ENCODE data around the gene FUOM.
"Not testable (repeated sequence)": the region's sequence is repeated elsewhere in the genome, so short reads cannot be mapped to it uniquely, and the experiment has no call there.

Gene FUOM

DNA sequence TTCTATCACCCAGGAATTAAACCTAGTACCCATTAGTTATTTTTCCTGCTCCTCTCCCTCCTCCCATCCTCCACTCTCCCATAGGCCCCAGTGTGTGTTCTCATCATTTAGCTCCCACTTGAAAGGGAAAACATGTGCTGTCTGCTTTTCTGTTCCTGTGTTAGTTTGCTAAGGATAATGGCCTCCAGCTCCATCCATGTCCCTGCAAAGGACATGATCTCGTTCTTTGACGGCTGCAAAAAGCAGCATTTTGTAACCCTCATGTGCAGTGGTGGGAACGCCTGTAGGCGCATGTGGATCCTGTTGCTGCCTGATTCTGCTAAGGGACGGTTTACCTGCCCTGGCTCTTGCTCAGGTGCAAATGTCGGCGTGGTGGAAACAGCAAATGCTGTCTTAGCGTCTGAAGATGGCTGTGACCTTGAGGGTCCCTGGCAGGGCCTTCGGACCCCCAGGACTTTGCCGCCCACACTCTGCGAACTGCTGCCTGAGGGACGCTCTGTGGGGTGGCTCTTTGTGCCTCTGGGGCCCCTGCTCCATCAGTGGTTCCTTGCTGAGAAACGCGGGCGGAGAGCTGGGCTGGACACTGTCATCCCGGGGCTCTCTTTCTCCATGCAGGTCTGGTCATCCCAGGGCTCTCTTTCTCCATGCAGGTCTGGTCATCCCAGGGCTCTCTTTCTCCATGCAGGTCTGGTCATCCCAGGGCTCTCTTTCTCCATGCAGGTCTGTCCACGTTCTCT is 30.6 kb upstream of the FUOM start:
- DNase-seq (ENCODE audit: low read depth, low spot score): no peak

DNA sequence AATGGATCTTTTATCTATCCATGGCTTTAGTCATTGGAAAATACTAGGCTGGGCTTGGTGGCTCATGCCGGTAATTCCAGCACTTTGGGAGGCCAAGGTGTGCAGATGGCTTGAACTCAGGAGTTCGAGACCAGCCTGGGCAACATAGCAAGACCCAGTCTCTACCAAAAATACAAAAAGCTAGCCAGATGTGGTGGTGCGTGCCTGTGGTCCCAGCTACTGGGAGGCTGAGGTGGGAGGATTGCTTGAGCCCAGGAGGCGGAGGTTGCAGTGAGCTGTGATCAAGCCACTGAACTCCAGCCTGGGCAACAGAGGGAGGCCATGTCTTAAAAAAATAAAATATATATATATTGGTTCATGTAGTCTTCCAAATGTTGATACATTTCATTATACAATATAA is 29.1 kb upstream of the FUOM start:
- not testable (repeated sequence) for DNase-seq (ENCODE audit: low read depth, low spot score)

DNA sequence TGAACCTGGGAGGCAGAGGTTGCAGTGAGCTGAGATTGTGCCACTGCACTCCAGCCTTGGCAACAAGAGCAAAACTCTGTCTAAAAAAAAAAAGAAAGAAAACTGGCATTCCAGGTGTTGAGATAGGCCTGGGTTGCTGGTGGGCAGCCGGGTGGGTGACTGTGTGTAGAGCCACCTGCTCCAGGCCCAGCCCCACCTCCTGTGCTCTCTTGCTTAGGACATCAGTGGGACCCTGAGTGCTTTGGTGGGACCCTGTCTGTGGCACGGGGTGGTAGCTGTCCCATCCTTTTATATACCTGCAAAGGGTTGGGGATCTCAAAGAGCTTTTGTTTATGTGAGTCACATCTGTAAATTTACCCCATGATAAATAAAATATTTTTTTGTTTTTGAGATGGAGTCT is 27.4 kb upstream of the FUOM start:
- DNase-seq (ENCODE audit: low read depth, low spot score): no peak

DNA sequence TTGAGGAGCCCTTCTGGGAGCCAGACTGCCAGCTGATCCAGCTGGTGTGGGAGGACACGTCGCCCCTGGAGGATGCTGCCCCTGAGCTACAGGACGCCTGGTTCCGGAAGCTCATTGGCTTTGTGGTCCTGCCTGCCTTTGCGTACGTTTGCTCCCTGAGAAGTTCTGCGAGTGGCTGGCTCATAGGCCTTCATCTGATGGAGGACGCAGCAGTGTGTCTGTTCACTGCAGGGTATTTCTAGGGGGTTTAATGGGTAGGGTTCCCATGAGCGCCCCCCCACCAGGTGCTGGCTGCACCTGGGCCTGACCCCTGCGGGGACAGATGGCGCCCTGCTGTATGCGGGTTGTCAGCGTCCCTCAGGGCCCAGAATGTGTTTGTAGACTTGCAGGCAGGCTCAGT is 26.3 kb upstream of the FUOM start:
- DNase-seq (ENCODE audit: low read depth, low spot score): no peak

DNA sequence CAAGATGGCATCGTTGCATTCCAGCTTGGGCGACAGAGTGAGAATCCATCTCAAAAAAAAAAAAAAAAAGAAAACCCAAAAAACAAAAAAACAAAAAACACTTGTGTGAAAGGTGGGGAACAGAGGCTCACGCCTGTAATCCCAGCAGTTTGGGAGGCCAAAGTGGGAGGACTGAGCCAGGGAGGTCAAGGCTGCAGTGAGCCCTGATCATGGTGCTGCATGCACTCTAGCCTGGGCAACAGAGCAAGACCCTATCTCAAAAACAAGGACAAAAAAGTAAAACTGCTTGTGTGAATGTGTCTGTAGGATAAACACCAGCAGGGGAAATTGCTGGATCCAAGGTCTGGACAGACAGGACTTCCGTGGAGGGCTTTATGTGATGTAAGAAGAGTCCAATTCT is 25.7 kb upstream of the FUOM start:
- no peak for DNase-seq (ENCODE audit: low read depth, low spot score)

DNA sequence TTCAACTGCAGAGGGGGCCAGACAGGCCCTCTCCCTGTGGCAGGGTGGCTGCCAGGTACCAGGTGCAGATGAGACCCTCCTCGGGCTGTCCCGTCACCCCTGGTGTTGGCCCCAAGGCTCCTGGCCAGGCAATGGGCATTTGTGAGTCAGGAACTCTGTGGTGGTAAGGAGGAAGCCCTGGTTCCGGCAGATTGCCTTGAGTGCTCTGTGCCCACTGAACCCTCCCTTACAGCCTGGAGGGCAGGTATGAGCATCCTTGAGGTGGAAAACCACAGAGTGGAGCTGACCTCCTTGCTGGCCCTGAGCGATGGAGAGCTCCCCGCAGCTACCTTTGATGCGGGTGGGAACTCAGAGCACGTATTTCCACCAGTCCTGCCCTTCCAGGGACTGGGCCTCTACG is 23.2 kb upstream of the FUOM start:
- DNase-seq (ENCODE audit: low read depth, low spot score): no peak

DNA sequence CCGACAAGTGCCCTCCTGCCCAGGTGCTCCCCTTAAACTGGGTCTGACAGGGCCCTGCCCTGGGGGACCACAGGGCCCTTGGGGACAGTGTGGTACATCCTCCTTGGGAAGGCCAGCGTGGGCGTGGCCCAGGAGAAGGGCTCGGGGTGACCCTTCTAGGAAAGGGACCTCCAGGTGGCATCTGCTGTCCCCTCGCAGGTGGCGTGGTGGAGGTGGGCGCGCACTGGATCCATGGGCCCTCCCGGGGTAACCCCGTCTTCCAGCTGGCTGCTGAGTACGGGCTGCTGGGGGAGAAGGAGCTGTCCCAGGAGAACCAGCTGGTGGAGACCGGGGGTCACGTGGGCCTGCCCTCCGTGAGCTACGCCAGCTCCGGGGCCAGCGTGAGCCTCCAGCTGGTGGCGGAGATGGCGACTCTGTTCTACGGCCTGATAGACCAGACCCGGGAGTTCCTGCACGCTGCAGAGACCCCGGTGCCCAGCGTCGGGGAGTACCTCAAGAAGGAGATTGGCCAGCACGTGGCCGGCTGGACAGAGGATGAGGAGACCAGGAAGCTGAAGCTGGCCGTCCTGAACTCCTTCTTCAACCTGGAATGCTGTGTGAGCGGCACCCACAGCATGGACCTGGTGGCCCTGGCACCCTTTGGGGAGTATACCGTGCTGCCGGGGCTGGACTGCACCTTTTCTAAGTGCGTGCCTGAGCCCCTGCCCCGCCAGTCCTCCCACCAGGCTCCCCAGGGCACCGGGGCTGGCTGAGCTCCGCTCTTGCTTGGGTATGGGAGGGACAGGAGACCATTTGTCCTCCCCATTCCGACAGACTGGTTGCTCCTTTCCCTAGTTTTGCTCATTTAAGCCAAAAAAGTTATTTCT is 22.2 kb upstream of the FUOM start:
- DNase-seq (ENCODE audit: low read depth, low spot score): no peak

DNA sequence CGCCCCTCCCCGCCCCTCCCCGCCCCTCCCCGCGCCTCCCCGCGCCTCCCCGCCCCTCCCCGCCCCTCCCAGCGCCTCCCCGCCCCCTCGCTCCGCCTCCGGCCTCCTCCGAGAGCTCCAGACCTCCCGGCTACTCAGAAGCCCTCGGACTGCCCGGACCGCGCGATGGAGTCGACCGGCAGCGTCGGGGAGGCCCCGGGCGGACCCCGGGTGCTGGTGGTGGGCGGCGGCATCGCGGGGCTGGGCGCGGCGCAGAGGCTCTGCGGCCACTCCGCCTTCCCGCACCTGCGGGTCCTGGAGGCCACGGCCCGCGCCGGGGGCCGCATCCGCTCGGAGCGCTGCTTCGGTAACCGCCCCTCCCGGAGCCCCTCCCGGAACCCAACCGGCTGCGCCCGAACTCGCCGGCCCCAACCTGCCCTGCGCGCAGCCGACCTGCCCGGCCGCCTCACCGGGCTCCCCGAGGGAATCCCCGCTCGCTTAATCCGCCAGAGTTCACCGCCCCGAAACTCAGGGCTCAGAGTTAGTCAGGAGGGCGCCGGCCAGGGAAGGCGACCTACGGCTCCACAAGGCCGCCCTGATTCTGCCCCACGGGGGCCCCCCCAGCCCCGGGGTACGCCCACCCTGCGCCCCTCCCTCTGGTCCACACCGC is 21.5 kb upstream of the FUOM start, which contains the start of gene PAOX:
PAOX (plus strand) TSS at position 111 of the 649 bp plus-strand sequence; CDS start at position 166, 55 bp downstream.
- no peak for DNase-seq (ENCODE audit: low read depth, low spot score)

DNA sequence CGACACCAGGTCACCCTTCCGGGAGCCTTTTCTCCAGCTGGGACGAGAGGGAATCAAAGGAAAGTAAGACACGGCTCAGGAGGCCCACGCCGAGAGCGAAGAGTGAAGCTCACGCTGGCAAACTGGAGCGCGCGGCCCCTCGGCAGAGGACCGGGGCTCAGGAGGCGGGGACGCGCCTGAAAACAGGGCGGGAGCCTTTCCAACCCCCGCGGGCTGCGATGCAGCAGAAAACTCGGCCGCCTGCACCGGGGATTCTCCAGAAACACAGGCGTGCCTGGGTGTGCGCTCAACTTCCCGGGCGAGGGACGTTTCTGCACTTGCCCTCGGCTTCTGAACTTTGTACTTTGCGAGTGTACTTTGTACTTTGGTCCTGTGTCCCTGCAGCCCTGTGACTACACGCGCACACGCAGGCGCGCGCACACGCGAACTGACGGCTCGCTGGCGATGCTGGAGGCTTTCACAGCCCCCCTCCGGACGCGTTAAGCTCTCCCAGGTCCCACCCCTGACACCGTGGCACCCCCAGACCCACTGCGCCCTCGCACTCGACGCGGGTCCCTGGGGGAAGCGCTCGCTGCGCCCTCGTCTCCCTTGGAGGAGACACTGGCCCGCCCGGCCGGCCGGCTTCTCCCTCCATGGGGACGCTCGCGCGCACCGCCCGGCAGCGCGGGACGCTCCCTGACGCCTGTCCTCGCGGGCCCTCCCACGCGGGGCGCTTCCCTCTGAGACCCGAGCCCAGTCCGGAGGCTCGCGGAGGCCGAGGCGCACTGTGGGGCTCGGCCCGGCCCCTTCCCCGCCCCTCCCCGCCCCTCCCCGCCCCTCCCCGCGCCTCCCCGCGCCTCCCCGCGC is 20.7 kb upstream of the FUOM start:
- no peak for DNase-seq (ENCODE audit: low read depth, low spot score)

DNA sequence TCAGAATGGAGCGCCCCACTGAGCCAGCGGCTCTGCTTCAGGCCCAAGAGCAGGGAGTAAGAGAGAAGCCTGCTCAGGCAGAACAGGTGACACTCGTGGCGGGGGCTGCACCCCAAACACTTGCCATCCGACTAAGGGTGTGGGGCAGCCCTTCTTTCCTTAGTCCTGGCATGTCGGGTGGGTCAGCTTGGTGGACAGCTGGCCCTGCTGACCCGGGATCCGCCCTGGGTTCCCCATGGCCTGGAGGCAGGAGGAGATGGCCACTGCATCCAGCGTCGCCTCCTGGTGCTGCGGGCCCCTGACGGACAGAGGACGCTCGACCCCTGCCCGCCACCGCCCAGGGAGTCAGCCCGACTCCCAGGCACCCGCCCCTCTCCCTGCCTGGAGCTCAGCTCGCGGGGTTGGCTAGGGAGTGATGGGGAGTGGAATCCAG is 20.0 kb upstream of the FUOM start:
- no peak for DNase-seq (ENCODE audit: low read depth, low spot score)

DNA sequence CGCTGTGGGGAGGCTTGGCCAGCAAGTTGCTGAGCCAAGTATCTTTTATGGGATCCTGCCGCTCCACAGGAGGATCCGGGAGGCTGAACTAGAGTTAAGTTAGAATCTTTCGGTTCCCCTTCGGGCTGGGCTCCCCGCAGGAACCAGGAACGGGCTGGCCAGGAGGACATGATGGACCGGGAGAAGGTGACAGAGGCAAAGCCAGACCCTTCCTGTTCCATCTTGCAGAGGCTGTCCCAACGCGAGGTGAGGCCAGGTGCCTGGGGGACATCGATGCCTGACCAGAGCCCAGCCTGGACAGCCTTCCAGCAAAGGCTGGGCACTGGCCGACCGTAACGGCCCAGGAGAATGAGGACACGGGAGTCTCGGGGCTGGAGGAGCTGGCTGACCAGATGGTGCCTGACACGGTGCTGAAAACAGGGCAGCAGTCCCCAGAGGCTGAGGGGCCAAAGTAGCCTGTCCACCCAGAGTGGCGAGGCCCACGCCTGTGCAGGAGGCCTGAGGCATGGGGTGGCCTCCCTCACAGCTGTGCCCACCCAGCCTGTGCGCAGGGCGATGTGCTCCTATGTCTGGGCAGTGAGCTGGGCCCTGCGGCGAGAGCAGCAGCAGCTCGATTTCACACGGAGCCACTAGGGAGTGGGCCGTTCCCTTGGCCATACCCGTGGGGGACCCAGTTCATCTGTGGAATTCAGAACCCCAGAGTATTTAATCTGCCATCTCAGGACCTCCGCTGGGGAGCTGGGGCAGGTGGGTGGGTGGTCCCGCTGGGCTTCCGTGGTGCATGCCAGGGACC is 19.4 kb upstream of the FUOM start:
- DNase-seq (ENCODE audit: low read depth, low spot score): no peak

DNA sequence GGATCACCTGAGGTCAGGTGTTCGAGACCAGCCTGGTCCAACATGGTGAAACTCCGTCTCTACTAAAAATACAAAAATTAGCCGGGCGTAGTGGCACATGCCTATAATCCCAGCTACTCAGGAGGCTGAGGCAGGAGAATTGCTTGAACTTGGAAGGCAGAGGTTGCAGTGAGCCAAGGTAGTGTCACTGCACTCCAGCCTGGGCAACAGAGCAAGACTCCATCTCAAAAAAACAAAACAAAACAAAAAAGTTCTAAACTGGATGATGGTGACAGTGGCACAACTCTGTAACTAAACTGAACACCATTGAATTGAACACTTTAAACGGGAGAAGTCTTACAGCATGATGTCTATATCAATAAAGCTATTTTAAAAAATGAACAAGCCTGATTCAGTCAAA is 18.4 kb upstream of the FUOM start:
- DNase-seq (ENCODE audit: low read depth, low spot score): not testable (repeated sequence)

DNA sequence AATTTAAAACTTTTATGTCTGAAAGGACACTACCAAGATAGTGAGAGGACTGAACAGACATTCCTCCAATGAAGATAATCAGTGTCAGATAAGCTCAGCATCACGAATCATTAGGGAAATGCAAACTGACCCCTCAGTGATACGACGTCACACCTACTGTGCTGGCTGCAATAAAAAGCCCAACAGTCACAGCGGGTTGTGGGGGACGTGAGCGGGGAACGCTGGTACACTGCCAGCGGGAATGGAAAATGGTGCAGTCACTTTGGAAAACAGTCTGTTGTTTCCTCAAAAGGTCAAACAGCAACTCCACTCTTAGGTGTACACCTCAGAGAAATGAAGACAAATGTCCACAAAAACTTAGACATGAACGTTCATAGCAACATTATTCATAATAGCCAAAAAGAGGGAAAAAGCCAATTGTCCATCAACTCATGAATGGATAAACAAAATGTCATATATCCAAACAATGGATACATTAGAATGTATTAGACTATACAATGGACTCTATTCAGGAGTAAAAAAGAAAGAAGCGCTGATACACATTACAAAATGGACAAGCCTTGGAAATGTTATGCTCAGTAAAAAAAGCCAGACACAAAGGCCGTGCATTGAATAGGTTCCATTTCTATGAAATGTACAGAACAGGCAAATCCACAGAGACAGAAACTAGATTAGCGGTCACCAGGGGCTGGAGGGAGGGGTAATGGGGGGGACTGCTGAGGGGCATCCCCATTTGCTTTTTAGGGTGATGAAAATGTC is 17.7 kb upstream of the FUOM start:
- DNase-seq (ENCODE audit: low read depth, low spot score): no peak

DNA sequence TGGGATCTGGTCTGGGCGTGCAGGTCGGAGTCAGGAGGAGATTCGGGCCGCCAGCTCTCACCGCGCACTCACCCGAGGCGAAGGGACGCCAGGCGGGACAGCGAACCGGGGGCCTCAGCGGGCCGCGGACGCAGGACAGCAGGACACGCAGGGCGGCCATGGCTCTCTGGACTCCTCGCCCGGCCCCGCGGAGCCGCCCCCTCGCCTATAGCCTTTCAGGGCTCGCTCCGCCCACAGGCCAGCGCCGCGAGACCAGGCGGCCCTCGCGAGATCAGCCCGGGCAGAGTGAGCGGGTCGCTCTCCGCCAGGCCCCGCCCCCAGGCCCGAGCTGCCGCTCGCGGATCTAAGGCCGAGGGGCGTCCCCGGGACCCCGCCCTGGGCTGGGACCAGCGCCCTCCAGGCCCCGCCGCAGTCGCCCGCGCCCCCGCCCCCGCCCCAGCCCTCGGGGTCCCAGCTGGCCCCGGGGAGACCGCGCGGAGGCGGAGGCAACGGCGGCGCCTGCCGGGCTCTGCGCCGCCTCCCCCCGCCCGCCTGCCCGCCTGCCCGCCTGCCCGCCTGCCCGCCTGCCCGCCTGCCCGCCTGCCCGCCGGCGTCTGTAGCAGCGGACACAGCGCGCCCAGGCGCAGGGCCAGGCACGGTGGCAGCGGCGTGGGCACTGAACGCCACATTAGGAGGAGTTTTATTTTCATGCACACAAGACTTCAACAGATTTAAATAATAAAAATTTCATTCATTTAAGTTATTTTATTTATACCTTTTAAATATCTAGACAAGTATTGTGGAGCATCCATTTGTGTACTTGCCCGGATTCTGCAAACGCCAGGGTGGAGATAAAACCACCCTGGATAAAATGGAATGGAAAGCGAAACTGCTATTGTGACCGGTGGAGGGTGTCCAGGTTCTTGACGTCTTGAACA is 15.6 kb upstream of the FUOM start, which contains the start of gene ECHS1:
ECHS1 (minus strand) TSS at position 181 of the 917 bp plus-strand sequence; CDS start at position 160, 21 bp downstream.
- peak; percentile 82 for DNase-seq (ENCODE audit: low read depth, low spot score)

DNA sequence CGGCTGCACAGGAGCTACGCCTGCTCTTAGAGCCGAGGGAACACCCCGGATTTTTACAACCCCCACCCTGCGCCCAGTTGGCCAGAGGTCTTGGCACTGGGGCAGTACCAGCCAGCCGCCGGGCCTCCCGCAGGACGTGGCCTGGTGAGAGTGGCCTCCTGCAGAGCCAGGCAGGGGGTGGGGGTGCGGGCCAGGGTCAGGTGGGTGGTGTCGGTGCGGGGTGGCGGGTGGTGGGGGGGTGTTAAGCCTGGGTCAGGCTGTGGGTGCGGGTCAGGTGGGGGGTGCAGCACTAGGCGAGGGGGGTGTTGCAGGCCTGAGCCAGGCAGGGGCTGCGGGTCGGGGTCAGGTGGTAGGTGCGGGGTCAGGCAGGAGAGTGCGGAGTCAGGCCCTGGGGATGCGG is 14.7 kb upstream of the FUOM start:
- DNase-seq (ENCODE audit: low read depth, low spot score): no peak

DNA sequence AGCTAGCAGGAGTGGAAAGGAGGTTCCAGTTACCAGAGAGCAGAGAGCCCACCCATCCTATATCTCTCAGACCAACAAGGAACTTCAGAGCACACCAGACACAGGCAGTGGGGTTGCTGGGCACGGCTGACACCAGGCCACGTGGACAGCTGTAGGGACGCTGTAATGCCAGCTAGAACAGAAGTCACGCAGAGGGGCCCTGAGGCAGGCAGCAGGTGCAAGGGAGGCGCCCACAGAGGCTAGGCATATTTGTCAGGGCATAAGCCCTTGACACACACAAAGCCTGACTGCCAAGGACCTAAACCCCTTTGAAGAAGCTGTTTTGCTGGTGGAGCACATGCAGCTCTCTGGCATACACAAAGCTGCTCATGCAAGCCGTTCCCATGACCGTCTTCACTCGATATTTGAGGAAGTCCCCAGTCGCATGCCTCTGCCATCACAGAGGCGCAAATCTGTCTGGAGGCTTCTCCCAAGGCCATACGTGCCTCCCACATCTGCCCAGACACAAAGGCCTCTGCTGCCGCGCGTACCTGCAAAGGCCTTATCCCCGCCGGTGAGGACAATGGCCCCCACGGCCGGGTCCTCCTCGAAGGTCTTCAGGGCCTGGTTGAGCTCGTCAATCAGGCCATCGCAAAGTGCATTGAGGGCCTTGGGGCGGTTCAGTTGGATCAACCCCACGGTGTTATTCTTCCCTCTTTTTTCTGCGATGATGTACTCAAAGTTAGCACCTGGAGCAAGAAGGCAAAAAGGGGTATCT is 12.4 kb upstream of the FUOM start:
- no peak for DNase-seq (ENCODE audit: low read depth, low spot score)

DNA sequence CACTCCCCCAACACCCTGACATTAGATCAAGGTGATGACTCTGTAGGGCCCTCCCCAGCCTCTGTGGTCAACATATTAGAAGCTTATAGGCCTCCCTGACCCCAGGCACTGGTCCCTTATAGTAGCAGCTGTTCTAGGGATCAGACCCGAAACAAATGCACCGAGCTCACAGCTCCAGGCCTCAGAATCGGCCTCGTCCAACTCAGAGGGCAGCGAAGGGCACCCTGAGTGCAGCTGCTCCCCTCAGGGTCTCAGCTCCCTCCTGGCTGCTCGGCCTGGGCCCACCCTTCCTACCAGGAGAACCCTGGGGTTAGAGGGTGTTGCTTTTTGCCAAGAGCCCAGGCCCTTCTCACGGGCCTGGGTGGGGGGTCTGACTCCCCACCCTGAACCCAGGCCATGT is 10.3 kb upstream of the FUOM start:
- no peak for DNase-seq (ENCODE audit: low read depth, low spot score)

DNA sequence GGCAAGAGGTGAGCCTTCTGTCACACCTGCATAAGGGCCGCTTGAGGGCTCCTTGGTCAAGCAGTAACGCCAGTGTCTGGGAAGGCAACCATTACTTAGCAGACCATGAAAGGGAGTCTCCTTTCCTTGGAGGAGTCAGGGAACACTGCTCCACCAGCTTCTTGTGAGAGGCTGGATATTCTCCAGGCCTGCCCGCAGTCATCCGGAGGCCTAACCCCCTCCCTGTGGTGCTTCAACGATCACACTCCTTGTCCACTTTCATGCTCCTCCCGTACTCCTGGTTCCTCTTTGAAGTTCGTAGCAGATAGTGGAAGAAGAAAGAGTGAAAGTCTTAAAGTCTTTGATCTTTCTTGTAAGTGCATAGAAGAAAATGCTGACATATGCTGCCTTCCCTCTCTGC is 9.6 kb upstream of the FUOM start:
- DNase-seq (ENCODE audit: low read depth, low spot score): not testable (repeated sequence)

Measured in smooth muscle cell of the brain vasculature (primary cell).